Central memory CD8-positive, alpha-beta T cell (primary cell): ENCODE results near the gene INHA.

Experiments used
- ATAC-seq: fragments of 150-1000 bp; cut with Tn5 transposase; replicated peaks from 2 replicates; pipeline ENCODE4 v1.10.0; 2022; ENCODE audit warnings: mild to moderate bottlenecking, moderate FRiP score, moderate number of reproducible peaks; ENCODE audit not compliant: poor library complexity, severe bottlenecking; ENCODE audit errors: extremely low read depth
- DNase-seq, 2 donors: peaks; one replicate each; pipeline ENCODE4 v3.0.0; 2021; ENCODE audit warnings: low spot score in 2 of 2
- H3K27ac Mint-ChIP-seq: one replicate; pipeline ENCODE4 v1.8.0; 2022; ENCODE audit warnings: low read depth, mild to moderate bottlenecking, moderate library complexity, mixed read lengths
- H3K27me3 Mint-ChIP-seq: one replicate; pipeline ENCODE4 v1.8.0; 2022; ENCODE audit warnings: mixed read lengths
- H3K36me3 Mint-ChIP-seq: one replicate; pipeline ENCODE4 v1.8.0; 2022; ENCODE audit warnings: mild to moderate bottlenecking, moderate library complexity, mixed read lengths; ENCODE audit not compliant: insufficient read depth
- H3K4me1 Mint-ChIP-seq: one replicate; pipeline ENCODE4 v1.8.0; 2022; ENCODE audit warnings: mixed read lengths
- H3K4me3 Mint-ChIP-seq: one replicate; pipeline ENCODE4 v1.8.0; 2022; ENCODE audit warnings: mild to moderate bottlenecking, moderate library complexity, mixed read lengths
- H3K9me3 Mint-ChIP-seq: one replicate; pipeline ENCODE4 v1.8.0; 2022; ENCODE audit warnings: mixed read lengths

The INHA gene

DNA sequence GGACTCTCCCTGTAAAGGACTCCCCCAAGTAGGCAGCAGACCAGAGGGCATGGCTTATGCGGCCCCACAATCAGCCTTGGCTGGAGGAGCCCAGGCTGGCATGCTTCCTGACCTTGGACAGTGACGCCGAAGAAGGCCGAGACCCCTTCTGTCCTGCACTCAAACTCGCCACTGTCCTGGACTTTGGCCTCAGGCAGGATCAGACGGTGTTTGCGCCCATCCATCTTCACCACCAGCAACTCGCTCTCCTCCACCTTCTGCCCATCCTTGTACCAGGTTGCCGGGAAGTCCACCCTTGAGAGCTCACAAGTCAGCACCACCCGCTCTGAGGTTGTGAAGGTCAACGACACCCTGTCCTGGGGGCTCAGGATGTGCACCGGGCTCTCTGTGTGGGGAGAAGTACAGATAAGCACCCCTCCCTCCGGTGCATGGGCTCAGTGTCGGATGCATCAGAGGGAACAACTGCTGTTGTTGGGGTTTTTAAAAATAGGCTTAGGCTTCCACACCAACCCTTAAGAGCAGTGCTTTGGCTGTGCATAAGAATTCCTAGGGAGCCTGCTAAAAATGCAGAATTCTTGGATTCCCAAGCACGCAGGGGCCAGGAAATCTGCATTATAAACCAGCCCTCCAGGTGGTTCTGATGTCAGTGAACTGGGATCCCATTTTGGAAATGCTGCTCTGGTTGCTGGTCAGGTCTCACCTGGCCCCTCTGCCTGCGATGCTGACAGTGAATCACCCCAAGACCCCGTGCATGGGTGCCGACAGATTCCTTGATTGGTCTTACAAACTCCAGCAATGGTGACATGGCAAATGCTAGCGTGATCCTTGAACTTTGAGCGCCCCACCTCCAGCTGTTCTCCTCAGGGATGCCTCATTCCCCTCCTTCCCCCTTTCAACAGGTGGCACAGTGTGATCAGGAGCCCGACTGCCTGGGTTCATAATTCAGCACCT lies 6.7 kb upstream of the INHA start:
- DNase-seq (no peak), ATAC-seq (no peak)
- H3K4me3 Mint-ChIP-seq: no peak overlapping the region
- H3K9me3 Mint-ChIP-seq: no peaks in the 10 kb centered on the region
- H3K27me3 Mint-ChIP-seq: peaks cover 91% of the 10 kb centered on the region
- H3K36me3 Mint-ChIP-seq: peaks cover 3% of the 10 kb centered on the region
- no peaks in the 10 kb centered on the region for H3K4me1 Mint-ChIP-seq
- no peak overlapping the region for H3K27ac Mint-ChIP-seq

DNA sequence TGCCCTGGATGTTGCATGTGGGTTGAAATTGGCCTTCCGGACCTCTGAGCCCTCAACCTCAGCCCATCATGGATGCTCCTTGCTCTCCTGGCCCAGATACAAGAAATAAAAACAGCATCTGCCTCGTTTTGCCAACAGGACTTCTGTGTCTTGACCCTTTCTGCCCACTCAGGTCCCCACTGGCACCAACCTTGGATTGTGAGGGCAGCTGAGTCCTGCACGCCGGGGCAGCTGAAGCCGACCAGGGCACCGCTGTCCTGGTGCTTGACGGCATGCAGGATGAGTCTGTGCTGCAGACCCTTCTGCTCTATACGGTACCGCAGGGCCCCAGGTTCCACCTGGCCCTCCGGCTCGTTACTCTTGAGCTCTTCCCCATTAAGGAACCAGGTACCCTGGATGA lies 5.5 kb upstream of the INHA start:
- DNase-seq (no peak), ATAC-seq (no peak)
- no peaks in the 10 kb centered on the region for H3K9me3 Mint-ChIP-seq
- peaks cover 3% of the 10 kb centered on the region for H3K36me3 Mint-ChIP-seq
- H3K27ac Mint-ChIP-seq: no peak overlapping the region
- H3K27me3 Mint-ChIP-seq: peaks cover 82% of the 10 kb centered on the region
- H3K4me3 Mint-ChIP-seq: no peak overlapping the region
- H3K4me1 Mint-ChIP-seq: no peaks in the 10 kb centered on the region

GRCh38 chr2:219567131-219567530 lies 5.0 kb upstream of the INHA start:
- H3K27ac Mint-ChIP-seq: no peak overlapping the region
- H3K9me3 Mint-ChIP-seq: no peaks in the 10 kb centered on the region
- ATAC-seq (no peak), DNase-seq (no peak)
- H3K4me3 Mint-ChIP-seq: no peak overlapping the region
- H3K27me3 Mint-ChIP-seq: peaks cover 82% of the 10 kb centered on the region
- H3K4me1 Mint-ChIP-seq: no peaks in the 10 kb centered on the region
- H3K36me3 Mint-ChIP-seq: peaks cover 3% of the 10 kb centered on the region

GRCh38 chr2:219567791-219568361 lies 4.2 kb upstream of the INHA start:
- Mint-ChIP-seq H3K9me3 (no peaks in the 10 kb centered on the region), H3K36me3 (peaks cover 3% of the 10 kb centered on the region), H3K27ac (no peak overlapping the region), H3K27me3 (peaks cover 82% of the 10 kb centered on the region), H3K4me1 (no peaks in the 10 kb centered on the region), H3K4me3 (no peak overlapping the region)
- no peak for ATAC-seq
- no peak for DNase-seq

DNA sequence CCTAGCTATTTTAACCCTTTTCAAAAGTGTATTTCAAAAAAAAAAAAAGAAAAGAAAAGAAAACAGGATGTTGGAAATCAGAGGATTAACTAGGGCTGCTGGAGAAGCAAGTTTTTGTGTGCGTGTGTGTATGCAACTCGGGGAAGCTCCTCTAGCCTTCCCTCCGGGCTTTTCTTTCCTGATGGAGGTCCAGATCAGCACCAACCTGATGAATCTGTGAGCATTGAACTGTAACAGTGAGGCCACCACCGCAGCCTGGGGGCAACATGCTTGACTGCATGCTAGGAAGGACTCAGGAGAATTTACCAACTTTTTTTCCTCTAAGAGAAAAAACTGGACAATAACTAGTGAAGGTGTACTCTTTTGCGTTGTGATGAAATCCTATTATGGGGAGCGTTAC lies 3.1 kb upstream of the INHA start:
- Mint-ChIP-seq H3K4me3 (no peak overlapping the region), H3K9me3 (no peaks in the 10 kb centered on the region), H3K36me3 (no peaks in the 10 kb centered on the region), H3K27me3 (peaks cover 81% of the 10 kb centered on the region), H3K27ac (no peak overlapping the region), H3K4me1 (no peaks in the 10 kb centered on the region)
- no peak for DNase-seq
- ATAC-seq: no peak

GRCh38 chr2:219569635-219570034 lies 2.5 kb upstream of the INHA start:
- Mint-ChIP-seq H3K4me1 (no peaks in the 10 kb centered on the region), H3K4me3 (peak overlapping the region; percentile 36), H3K27ac (no peak overlapping the region), H3K9me3 (no peaks in the 10 kb centered on the region), H3K36me3 (no peaks in the 10 kb centered on the region), H3K27me3 (peaks cover 77% of the 10 kb centered on the region)
- DNase-seq: no peak
- no peak for ATAC-seq

DNA sequence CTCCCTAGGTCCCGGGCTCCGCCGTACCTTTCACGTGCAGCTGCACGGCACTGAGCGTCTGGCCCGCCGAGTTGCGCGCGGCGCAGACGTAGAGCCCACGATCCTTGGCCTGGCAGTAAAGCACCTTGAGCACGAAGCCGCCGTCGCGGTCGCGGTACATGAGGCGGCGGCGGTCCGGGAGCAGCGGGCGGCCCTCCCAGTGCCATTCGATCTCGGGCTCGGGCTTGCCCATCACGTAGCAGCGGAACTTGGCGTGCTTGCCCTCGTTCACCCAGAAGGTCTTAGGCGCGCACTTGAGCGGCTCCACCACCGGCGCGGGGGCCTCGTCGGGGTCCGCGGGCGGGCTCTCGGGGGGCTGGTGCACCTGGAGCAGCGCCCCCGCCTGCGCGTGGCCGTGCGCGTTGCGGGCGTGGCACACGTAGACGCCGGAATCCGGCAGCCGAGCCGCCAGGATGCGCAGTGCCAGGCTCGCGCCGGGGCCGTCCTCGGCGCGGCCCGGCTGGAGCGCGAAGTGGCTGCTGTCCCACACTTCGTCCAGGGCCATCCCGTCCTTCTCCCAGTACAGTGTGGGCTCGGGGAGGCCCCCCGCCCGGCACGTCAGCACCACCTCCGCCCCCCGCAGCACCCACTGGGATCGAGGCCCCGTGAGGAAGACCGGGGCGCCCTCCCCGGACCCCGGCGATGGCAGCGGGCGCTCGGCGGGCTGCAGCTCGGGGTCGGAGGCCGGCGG lies 1.8 kb upstream of the INHA start:
- DNase-seq: no peak
- H3K4me1 Mint-ChIP-seq: no peaks in the 10 kb centered on the region
- peak; percentile 17 for ATAC-seq

DNA sequence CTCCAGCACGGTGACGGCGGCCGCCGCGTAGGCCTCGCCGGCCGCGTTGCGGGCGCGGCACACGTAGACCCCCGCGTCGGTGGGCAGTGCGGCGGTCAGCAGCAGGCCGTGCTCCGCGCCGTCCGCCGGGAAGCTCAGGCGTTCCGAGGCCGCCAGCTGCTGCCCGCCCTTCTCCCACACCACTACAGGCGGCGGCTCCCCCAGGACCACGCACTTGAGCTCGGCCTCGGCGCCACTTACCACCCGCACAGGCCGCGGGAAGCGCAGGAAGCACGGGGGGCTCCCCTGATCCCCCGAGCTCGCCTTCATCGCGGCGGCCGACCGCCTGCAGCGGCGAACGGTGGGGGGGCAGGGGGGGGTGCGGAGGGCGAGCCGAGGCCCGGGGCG lies 1.2 kb upstream of the INHA start:
- ATAC-seq: no peak
- Mint-ChIP-seq H3K4me1 (no peaks in the 10 kb centered on the region), H3K36me3 (no peaks in the 10 kb centered on the region), H3K27ac (no peak overlapping the region), H3K4me3 (peak overlapping the region; percentile 36), H3K27me3 (peaks cover 77% of the 10 kb centered on the region), H3K9me3 (no peaks in the 10 kb centered on the region)
- no peak for DNase-seq

More for the DNA sequence above, 1.8 kb upstream of the INHA start:
- Mint-ChIP-seq H3K9me3 (no peaks in the 10 kb centered on the region), H3K27me3 (peaks cover 77% of the 10 kb centered on the region), H3K36me3 (no peaks in the 10 kb centered on the region), H3K27ac (no peak overlapping the region), H3K4me3 (peak overlapping the region; percentile 36)

DNA sequence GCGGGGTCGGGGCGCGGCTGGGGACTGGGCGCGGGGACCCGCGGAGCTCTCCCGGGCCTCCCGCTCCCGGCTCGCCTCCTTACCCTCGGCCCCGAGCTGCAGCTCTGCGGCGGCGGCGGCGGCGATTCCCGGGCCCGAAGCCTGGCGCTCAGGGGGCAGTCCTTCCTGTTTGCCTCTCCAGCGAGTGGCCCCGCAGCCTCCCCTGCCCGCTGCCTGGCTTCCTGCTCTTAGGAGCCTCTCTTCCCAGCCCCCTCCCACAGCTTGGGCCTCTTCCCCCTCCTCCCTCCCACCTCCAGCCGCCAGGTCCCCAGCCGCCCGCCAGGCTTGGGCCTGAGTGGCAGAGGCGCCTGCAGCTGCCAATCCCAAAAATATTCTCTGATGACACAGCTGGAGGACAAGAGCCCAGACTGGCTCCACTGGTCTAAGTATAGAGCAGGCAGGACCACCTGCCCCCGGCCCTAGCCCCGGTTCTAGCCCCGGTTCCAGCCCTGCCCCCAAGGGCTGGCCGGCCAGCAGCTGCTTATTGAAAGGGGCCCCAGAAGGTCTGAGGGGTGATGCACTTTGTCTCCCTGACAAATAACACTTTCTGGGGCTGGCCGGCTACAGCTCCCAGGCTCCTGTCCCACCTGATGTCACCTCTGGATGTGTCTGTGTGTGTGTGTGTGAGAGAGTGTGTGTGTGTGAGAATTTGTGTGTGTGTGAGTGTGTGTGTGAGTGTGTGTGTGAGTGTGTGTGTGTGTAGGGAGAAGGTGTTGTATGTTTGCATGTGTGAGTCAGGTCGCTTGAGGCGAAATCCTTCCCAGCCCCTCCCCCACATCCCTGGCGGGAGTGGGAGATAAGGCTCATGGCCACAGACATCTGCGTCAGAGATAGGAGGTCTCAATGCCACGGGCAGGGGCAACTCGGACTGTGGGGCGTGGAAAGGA lies 536 bp upstream of the INHA start, which contains the start of gene OBSL1:
Gene OBSL1 (minus strand): TSS at position 229 of the 926 bp plus-strand sequence. CDS start 307 bp downstream, outside the sequence.
- Mint-ChIP-seq H3K9me3 (no peaks in the 10 kb centered on the region), H3K4me3 (peak within 1 kb of the TSS; percentile 36), H3K36me3 (no peaks in the 10 kb centered on the region), H3K4me1 (no peaks in the 10 kb centered on the region), H3K27ac (no peak within 1 kb of the TSS), H3K27me3 (peaks cover 77% of the 10 kb centered on the region)
- DNase-seq (no peak), ATAC-seq (no peak)

DNA sequence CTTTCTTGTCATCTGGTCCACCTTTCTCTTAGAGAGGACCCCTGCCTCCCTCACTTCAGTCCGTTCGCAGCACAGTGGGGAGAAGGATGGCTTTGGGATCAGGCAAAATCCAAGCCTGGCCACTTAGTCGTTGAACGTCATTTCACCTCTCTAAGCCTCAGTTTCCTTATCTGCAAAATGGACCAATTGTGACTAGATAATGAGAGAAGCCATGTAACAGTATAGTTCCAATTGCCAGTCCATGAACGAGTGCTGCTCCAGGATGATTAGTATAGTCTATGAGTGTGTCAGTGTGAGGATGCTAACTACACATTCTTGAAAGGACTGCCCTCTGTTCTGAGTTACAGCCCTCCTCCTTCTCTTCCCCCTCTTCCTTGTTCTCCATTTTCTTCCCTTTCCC lies 1.1 kb downstream of the INHA start:
- Mint-ChIP-seq H3K4me3 (no peak overlapping the region), H3K4me1 (no peaks in the 10 kb centered on the region), H3K9me3 (no peaks in the 10 kb centered on the region), H3K27me3 (peaks cover 78% of the 10 kb centered on the region), H3K36me3 (no peaks in the 10 kb centered on the region), H3K27ac (no peak overlapping the region)
- no peak for DNase-seq
- no peak for ATAC-seq

DNA sequence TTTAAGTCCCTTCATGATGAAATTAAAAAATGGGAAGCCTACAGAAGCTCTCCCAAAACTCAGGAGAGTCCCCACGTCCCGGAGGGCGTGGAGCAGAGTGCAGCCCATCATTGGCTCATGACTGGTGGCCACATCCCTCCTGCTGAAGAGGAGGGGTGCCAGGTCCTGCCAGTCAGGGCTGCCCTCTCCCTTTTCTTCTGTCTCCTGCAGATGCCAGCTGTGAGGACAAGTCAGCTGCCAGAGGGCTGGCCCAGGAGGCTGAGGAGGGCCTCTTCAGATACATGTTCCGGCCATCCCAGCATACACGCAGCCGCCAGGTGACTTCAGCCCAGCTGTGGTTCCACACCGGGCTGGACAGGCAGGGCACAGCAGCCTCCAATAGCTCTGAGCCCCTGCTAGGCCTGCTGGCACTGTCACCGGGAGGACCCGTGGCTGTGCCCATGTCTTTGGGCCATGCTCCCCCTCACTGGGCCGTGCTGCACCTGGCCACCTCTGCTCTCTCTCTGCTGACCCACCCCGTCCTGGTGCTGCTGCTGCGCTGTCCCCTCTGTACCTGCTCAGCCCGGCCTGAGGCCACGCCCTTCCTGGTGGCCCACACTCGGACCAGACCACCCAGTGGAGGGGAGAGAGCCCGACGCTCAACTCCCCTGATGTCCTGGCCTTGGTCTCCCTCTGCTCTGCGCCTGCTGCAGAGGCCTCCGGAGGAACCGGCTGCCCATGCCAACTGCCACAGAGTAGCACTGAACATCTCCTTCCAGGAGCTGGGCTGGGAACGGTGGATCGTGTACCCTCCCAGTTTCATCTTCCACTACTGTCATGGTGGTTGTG lies 2.6 kb downstream of the INHA start:
- Mint-ChIP-seq H3K4me1 (no peaks in the 10 kb centered on the region), H3K4me3 (no peak overlapping the region), H3K9me3 (no peaks in the 10 kb centered on the region), H3K36me3 (no peaks in the 10 kb centered on the region), H3K27ac (no peak overlapping the region), H3K27me3 (peaks cover 65% of the 10 kb centered on the region)
- DNase-seq (no peak), ATAC-seq (no peak)
